Testis (tissue), 2 donors: ENCODE results near the gene QRFP.

Experiments
- POLR2A ChIP-seq: fragments of 450-650 bp; IDR thresholded peaks from one replicate; pipeline ENCODE4 v1.6.1; 2017; ENCODE audit warnings: antibody characterized with exemption, mild to moderate bottlenecking, moderate library complexity
- TF ChIP-seq, protein P1 (sequence below), 3 experiments: fragments of 450-650 bp in 2 of 3; fragments of 200-600 bp in 1 of 3; sonication (generic) in 1 of 3; IDR thresholded peaks; one replicate each; pipeline ENCODE4 v1.5.1; 2016 to 2019; ENCODE audit warnings: antibody characterized with exemption in 3 of 3, mild to moderate bottlenecking in 2 of 3, moderate library complexity in 1 of 3

GRCh38 chr9:130940027-130940549, 43.5 kb upstream of the QRFP start:
- TF ChIP-seq, protein P1, sequence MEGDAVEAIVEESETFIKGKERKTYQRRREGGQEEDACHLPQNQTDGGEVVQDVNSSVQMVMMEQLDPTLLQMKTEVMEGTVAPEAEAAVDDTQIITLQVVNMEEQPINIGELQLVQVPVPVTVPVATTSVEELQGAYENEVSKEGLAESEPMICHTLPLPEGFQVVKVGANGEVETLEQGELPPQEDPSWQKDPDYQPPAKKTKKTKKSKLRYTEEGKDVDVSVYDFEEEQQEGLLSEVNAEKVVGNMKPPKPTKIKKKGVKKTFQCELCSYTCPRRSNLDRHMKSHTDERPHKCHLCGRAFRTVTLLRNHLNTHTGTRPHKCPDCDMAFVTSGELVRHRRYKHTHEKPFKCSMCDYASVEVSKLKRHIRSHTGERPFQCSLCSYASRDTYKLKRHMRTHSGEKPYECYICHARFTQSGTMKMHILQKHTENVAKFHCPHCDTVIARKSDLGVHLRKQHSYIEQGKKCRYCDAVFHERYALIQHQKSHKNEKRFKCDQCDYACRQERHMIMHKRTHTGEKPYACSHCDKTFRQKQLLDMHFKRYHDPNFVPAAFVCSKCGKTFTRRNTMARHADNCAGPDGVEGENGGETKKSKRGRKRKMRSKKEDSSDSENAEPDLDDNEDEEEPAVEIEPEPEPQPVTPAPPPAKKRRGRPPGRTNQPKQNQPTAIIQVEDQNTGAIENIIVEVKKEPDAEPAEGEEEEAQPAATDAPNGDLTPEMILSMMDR (IDR thresholded peaks at IDR 0.05) = no peak
- no peak for TF ChIP-seq POLR2A
